Neural progenitor cell (in vitro differentiated cells): ENCODE data around the gene EIF2A. TPM values are rescaled to one million over a fixed set of nuclear protein-coding genes. Genes with fewer than 3 reads are reported as not detected.

Experiments used
- DNase-seq: peaks from one replicate; pipeline ENCODE4 v3.0.0-alpha.2; 2016; ENCODE audit warnings: low spot score
- H2AFZ ChIP-seq: fragments of 200-600 bp; sonication (generic); replicated peaks from 2 replicates; pipeline ENCODE4 v1.6.1; 2016; ENCODE audit warnings: antibody characterized with exemption
- H3F3A ChIP-seq: fragments of 200-600 bp; sonication (generic); 2 replicates; pipeline ENCODE4 v1.6.1; 2016; ENCODE audit warnings: antibody characterized with exemption, low read depth
- H3K27ac ChIP-seq: fragments of 200-600 bp; sonication (generic); 2 replicates; pipeline ENCODE4 v1.5.1; 2016; ENCODE audit warnings: mild to moderate bottlenecking
- H3K27me3 ChIP-seq: fragments of 200-600 bp; sonication (generic); 2 replicates; pipeline ENCODE4 v1.6.1; 2016; ENCODE audit warnings: mild to moderate bottlenecking, moderate library complexity
- H3K36me3 ChIP-seq: fragments of 200-600 bp; sonication (generic); 2 replicates; pipeline ENCODE4 v1.5.1; 2016
- H3K4me1 ChIP-seq: fragments of 200-600 bp; sonication (generic); 2 replicates; pipeline ENCODE4 v1.6.1; 2016; ENCODE audit warnings: mixed run types
- H3K4me2 ChIP-seq: fragments of 200-600 bp; sonication (generic); 2 replicates; pipeline ENCODE4 v1.6.1; 2016
- H3K4me3 ChIP-seq: fragments of 200-600 bp; sonication (generic); 2 replicates; pipeline ENCODE4 v1.5.1; 2016
- H3K79me2 ChIP-seq: fragments of 200-600 bp; sonication (generic); 2 replicates; pipeline ENCODE4 v1.6.1; 2016; ENCODE audit warnings: low read depth
- H3K9ac ChIP-seq: fragments of 200-600 bp; sonication (generic); 2 replicates; pipeline ENCODE4 v1.6.1; 2016
- H3K9me3 ChIP-seq: fragments of 200-600 bp; sonication (generic); 2 replicates; pipeline ENCODE4 v1.5.1; 2016; ENCODE audit warnings: low read depth
- H4K20me1 ChIP-seq: fragments of 200-600 bp; sonication (generic); 2 replicates; pipeline ENCODE4 v1.6.1; 2016; ENCODE audit warnings: low read depth
- H3K27ac Mint-ChIP-seq: 3 replicates; pipeline ENCODE4 v1.8.0; 2021; ENCODE audit warnings: mixed read lengths
- H3K27me3 Mint-ChIP-seq: 2 replicates; pipeline ENCODE4 v1.8.0; 2022; ENCODE audit warnings: low read depth, mild to moderate bottlenecking, inconsistent platforms, moderate library complexity, mixed read lengths; ENCODE audit not compliant: insufficient read depth
- H3K36me3 Mint-ChIP-seq: 3 replicates; pipeline ENCODE4 v1.8.0; 2021; ENCODE audit warnings: mixed read lengths
- H3K4me1 Mint-ChIP-seq: 3 replicates; pipeline ENCODE4 v1.8.0; 2021; ENCODE audit warnings: mixed read lengths
- H3K4me3 Mint-ChIP-seq: 3 replicates; pipeline ENCODE4 v1.8.0; 2021; ENCODE audit warnings: mild to moderate bottlenecking, moderate library complexity, mixed read lengths
- H3K9me3 Mint-ChIP-seq: 3 replicates; pipeline ENCODE4 v1.8.0; 2020; ENCODE audit warnings: mixed read lengths
- EZH2 ChIP-seq: fragments of 200-600 bp; sonication (generic); IDR thresholded peaks from 2 replicates; pipeline ENCODE4 v1.6.1; 2017; ENCODE audit warnings: antibody characterized with exemption, mild to moderate bottlenecking, moderate library complexity
- EZH2phosphoT487 ChIP-seq: fragments of 200-600 bp; sonication (generic); IDR thresholded peaks from 2 replicates; pipeline ENCODE4 v1.6.1; 2017; ENCODE audit warnings: antibody characterized with exemption
- total RNA-seq: library from RNA; depleted of rRNA; stranded (reverse); fragments of >200 nt; gene quantifications from 2 replicates; pipeline ENCODE4 v1.2.3, GENCODE V29; 2015; ENCODE audit warnings: low replicate concordance
- TF ChIP-seq, protein P1 (sequence below): fragments of 200-600 bp; sonication (generic); IDR thresholded peaks from 2 replicates; pipeline ENCODE4 v1.5.1; 2017; ENCODE audit warnings: antibody characterized with exemption, mild to moderate bottlenecking

The EIF2A gene
- total RNA-seq, 1 donor from 2014 or later = 135 TPM

DNA sequence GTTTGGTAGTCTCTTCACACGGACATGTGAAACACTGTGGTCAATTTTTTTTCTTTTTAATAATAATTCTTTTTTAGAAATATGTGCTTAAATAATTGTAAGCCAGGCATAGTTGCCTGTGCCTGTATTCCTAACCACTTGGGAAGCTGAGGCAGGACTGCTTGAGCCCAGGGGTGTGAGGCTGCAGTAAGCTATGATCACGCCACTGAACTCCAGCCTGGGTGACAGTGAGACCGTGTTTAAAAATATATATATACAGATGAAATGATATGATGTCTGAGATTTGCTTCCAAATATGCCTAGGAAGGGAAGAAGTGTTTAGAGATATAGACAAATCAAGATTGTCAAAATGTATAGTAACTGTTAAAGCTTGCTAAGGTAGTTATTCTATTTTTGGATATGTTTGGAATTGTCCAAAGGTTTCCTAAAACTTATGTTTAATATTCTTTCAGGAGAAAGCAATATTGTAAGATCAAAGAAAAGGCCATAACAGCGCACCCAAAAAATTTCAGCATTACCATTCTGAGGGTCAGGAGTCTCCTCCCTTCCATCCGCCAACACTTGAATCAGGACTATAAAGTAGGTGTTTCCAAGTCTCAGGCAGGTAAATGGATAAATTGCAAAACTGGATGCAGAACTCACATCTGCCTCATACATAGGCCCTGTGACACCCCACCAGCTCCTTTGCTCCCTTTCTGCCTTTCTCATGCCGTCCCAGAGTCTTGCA, 56.0 kb downstream of the EIF2A start:
- H3K9me3 ChIP-seq = no peaks in the 10 kb centered on the region
- H3K79me2 ChIP-seq = peaks cover 93% of the 10 kb centered on the region
- Mint-ChIP-seq H3K4me1 (peaks cover 43% of the 10 kb centered on the region), H3K4me3 (peak overlapping the region; percentile 99), H3K36me3 (peaks cover 34% of the 10 kb centered on the region), H3K9me3 (peaks cover 3% of the 10 kb centered on the region), H3K27me3 (peaks cover 4% of the 10 kb centered on the region), H3K27ac (peak overlapping the region; percentile 98)
- H3K9ac ChIP-seq = peak overlapping the region; percentile 38
- H3K4me3 ChIP-seq = peak overlapping the region; percentile 85
- H3K4me2 ChIP-seq = peak overlapping the region; percentile 99
- no peak overlapping the region for H3K27ac ChIP-seq
- peaks cover 8% of the 10 kb centered on the region for H4K20me1 ChIP-seq
- H3F3A ChIP-seq = peaks cover 29% of the 10 kb centered on the region
- no peak for TF ChIP-seq EZH2
- TF ChIP-seq, protein P1, sequence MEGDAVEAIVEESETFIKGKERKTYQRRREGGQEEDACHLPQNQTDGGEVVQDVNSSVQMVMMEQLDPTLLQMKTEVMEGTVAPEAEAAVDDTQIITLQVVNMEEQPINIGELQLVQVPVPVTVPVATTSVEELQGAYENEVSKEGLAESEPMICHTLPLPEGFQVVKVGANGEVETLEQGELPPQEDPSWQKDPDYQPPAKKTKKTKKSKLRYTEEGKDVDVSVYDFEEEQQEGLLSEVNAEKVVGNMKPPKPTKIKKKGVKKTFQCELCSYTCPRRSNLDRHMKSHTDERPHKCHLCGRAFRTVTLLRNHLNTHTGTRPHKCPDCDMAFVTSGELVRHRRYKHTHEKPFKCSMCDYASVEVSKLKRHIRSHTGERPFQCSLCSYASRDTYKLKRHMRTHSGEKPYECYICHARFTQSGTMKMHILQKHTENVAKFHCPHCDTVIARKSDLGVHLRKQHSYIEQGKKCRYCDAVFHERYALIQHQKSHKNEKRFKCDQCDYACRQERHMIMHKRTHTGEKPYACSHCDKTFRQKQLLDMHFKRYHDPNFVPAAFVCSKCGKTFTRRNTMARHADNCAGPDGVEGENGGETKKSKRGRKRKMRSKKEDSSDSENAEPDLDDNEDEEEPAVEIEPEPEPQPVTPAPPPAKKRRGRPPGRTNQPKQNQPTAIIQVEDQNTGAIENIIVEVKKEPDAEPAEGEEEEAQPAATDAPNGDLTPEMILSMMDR = no peak
- TF ChIP-seq EZH2phosphoT487 = no peak
- peaks cover 36% of the 10 kb centered on the region for H3K4me1 ChIP-seq
- no peaks in the 10 kb centered on the region for H3K27me3 ChIP-seq
- DNase-seq = no peak
- H2AFZ ChIP-seq = peak overlapping the region; percentile 74
- no peaks in the 10 kb centered on the region for H3K36me3 ChIP-seq

DNA sequence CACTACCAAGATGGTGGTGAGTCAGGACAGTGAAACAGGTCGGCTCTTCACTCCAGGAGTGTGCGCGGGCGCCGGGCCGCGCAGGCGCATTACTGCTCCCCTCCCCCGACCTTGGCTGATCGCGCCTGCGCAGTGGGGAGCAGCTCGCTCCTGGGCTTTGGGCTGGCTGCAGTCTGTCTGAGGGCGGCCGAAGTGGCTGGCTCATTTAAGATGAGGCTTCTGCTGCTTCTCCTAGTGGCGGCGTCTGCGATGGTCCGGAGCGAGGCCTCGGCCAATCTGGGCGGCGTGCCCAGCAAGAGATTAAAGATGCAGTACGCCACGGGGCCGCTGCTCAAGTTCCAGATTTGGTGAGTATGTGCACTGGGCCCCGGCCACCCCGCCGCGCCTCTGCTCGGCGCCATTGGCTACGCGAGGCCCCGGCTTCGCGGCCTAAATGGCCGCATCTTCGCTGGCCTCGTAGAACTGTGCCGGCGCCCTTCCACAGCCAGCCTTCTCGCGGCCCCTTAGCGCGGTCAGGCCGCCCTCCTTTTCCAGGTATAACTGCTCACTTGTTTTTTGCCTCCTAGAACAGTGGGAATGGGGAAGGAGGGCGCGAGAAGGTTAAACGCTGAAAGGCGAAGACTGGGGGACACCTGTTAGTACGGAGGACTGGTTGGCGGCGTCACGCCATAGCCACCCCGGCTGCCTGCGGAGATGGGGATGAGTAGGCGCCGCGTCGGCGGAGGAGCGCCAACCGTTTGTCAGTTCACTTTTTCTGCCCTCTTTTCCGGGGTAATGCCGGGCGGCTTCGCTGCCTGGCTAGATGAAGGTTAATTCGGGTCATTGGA, 56.8 kb downstream of the EIF2A start, which contains the start of gene SELENOT:
Gene SELENOT, plus strand, starts transcription at position 169 of the 827 bp plus-strand sequence. Its CDS starts 42 bp downstream, at position 211.
- Histone ChIP-seq H3K9ac (peak within 1 kb of the TSS; percentile 88), H3F3A (peaks cover 37% of the 10 kb centered on the region), H3K9me3 (no peaks in the 10 kb centered on the region), H3K36me3 (no peaks in the 10 kb centered on the region), H3K4me1 (peaks cover 44% of the 10 kb centered on the region), H3K27me3 (no peaks in the 10 kb centered on the region), H3K4me2 (peak within 1 kb of the TSS; percentile 99), H3K27ac (peak within 1 kb of the TSS; percentile 86), H4K20me1 (peaks cover 8% of the 10 kb centered on the region), H3K4me3 (peak within 1 kb of the TSS; percentile 85), H2AFZ (peak within 1 kb of the TSS; percentile 74), H3K79me2 (peaks cover 94% of the 10 kb centered on the region)
- peak within 1 kb of the TSS; percentile 98 for H3K27ac Mint-ChIP-seq
- peaks cover 4% of the 10 kb centered on the region for H3K27me3 Mint-ChIP-seq
- H3K4me1 Mint-ChIP-seq = peaks cover 47% of the 10 kb centered on the region
- DNase-seq = peak; percentile 97
- peak within 1 kb of the TSS; percentile 99 for H3K4me3 Mint-ChIP-seq
- no peak for TF ChIP-seq EZH2phosphoT487
- peak; percentile 42 for TF ChIP-seq EZH2
- TF ChIP-seq, protein P1 = peak; percentile 48
- H3K9me3 Mint-ChIP-seq = peaks cover 3% of the 10 kb centered on the region
- peaks cover 39% of the 10 kb centered on the region for H3K36me3 Mint-ChIP-seq

DNA sequence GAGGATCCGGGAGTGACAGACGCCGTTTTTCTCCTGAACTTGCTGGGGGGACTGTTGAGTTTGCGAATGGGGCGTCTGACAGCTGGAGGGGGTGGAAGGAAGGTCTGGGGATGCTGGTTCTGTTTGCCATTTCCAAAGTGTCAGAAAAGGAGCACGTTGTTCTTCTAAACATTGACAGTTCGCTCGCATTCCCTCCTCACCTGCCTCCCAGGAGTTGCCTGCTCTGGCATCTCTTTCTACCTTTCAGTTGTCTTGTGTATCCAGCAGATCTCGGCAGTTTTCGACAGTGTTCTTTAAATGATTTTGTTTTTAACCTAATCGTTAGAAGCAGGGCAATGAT, 57.4 kb downstream of the EIF2A start:
- Histone ChIP-seq H3K4me1 (peaks cover 49% of the 10 kb centered on the region), H3K4me3 (peak overlapping the region; percentile 85), H3K36me3 (no peaks in the 10 kb centered on the region), H3K9me3 (no peaks in the 10 kb centered on the region), H4K20me1 (peaks cover 8% of the 10 kb centered on the region), H3K79me2 (peaks cover 95% of the 10 kb centered on the region), H2AFZ (no peak overlapping the region), H3K27me3 (no peaks in the 10 kb centered on the region), H3K4me2 (peak overlapping the region; percentile 99), H3K27ac (peak overlapping the region; percentile 86), H3F3A (peaks cover 38% of the 10 kb centered on the region), H3K9ac (peak overlapping the region; percentile 88)
- H3K27ac Mint-ChIP-seq = peak overlapping the region; percentile 98
- peaks cover 47% of the 10 kb centered on the region for H3K4me1 Mint-ChIP-seq
- peaks cover 4% of the 10 kb centered on the region for H3K27me3 Mint-ChIP-seq
- peak overlapping the region; percentile 99 for H3K4me3 Mint-ChIP-seq
- H3K36me3 Mint-ChIP-seq = peaks cover 43% of the 10 kb centered on the region
- TF ChIP-seq EZH2 (no peak), EZH2phosphoT487 (no peak)
- TF ChIP-seq, protein P1 = no peak
- H3K9me3 Mint-ChIP-seq = peaks cover 3% of the 10 kb centered on the region
- DNase-seq = no peak
